ENCODE data around the gene RGS10.
A peak's percentile ranks its signal among the peaks of the same experiment; 100 is the strongest.

The RGS10 gene

GRCh38 chr10:119498889-119499676 is 43.4 kb downstream of the RGS10 start:
- DNase-seq (ENCODE audit: low read depth): peak; percentile 14
- TF ChIP-seq CTCF (conservative IDR thresholded peaks at IDR 0.05; ENCODE audit: control insufficient read depth, insufficient read depth, low read depth, low read length): no peak
- no peak overlapping the region for H3K4me3 ChIP-seq (ENCODE audit: control insufficient read depth, low read depth, low read length)

GRCh38 chr10:119497243-119497642 is 45.3 kb downstream of the RGS10 start:
- H3K4me3 ChIP-seq (ENCODE audit: control insufficient read depth, low read depth, low read length): no peak overlapping the region
- no peak for DNase-seq (ENCODE audit: low read depth)
- TF ChIP-seq CTCF (conservative IDR thresholded peaks at IDR 0.05; ENCODE audit: control insufficient read depth, insufficient read depth, low read depth, low read length): no peak

- no peak for TF ChIP-seq CTCF (conservative IDR thresholded peaks at IDR 0.05; ENCODE audit: control insufficient read depth, insufficient read depth, low read depth, low read length)
- H3K4me3 ChIP-seq (ENCODE audit: control insufficient read depth, low read depth, low read length): no peak overlapping the region
- DNase-seq (ENCODE audit: low read depth): no peak
These were observed 46.2 kb downstream of the RGS10 start for GRCh38 chr10:119496273-119496672.

- TF ChIP-seq CTCF (conservative IDR thresholded peaks at IDR 0.05; ENCODE audit: control insufficient read depth, insufficient read depth, low read depth, low read length): no peak
These were observed 47.0 kb downstream of the RGS10 start for GRCh38 chr10:119495545-119495944.

GRCh38 chr10:119495021-119495505 is 47.5 kb downstream of the RGS10 start:
- DNase-seq (ENCODE audit: low read depth): peak; percentile 17
- no peak for TF ChIP-seq CTCF (conservative IDR thresholded peaks at IDR 0.05; ENCODE audit: control insufficient read depth, insufficient read depth, low read depth, low read length)
- H3K4me3 ChIP-seq (ENCODE audit: control insufficient read depth, low read depth, low read length): no peak overlapping the region

More at GRCh38 chr10:119495545-119495944, 47.0 kb downstream of the RGS10 start:
- no peak overlapping the region for H3K4me3 ChIP-seq (ENCODE audit: control insufficient read depth, low read depth, low read length)
- no peak for DNase-seq (ENCODE audit: low read depth)

- no peak for TF ChIP-seq CTCF (conservative IDR thresholded peaks at IDR 0.05; ENCODE audit: control insufficient read depth, insufficient read depth, low read depth, low read length)
- H3K4me3 ChIP-seq (ENCODE audit: control insufficient read depth, low read depth, low read length): no peak overlapping the region
- peak; percentile 43 for DNase-seq (ENCODE audit: low read depth)
These were observed 48.1 kb downstream of the RGS10 start for GRCh38 chr10:119494236-119495020.
